Peyer's patch (tissue), 4 donors: Measurements from ENCODE around the gene ZNF678. TPM values are rescaled to one million over a fixed set of nuclear protein-coding genes. Genes with fewer than 3 reads are reported as not detected.
"Not testable (repeated sequence)": the region's sequence is repeated elsewhere in the genome, so short reads cannot be mapped to it uniquely, and the experiment has no call there.

Experiments used
- DNase-seq, 3 donors: peaks; one replicate each; pipeline ENCODE4 v3.0.0-alpha.2; 2017 to 2019
- H3K27ac ChIP-seq, 4 donors: fragments of 200-600 bp; sonication (generic); one replicate each; pipeline ENCODE4 v1.5.1; 2016 to 2019
- H3K27me3 ChIP-seq, 2 donors: fragments of 200-600 bp; sonication (generic); one replicate each; pipeline ENCODE4 v1.5.1; 2019
- H3K36me3 ChIP-seq, 3 donors: fragments of 200-600 bp; sonication (generic); one replicate each; pipeline ENCODE4 v1.5.1; 2016 to 2019
- H3K4me1 ChIP-seq, 4 donors: fragments of 200-600 bp; sonication (generic); one replicate each; pipeline ENCODE4 v1.5.1; 2016 to 2019
- H3K4me3 ChIP-seq, 4 donors: fragments of 200-600 bp; sonication (generic); 1 replicate in 3 of 4; 2 replicates in 1 of 4; pipeline ENCODE4 v1.5.1; 2016 to 2019; ENCODE audit warnings: mild to moderate bottlenecking in 1 of 4
- H3K9me3 ChIP-seq, 4 donors: fragments of 200-600 bp; sonication (generic); one replicate each; pipeline ENCODE4 v1.5.1; 2016 to 2019; ENCODE audit warnings: mild to moderate bottlenecking in 1 of 4
- CTCF ChIP-seq, 6 experiments: fragments of 450-650 bp in 4 of 6; fragments of 200-600 bp in 2 of 6; sonication (generic) in 1 of 6; IDR thresholded peaks; one replicate each; pipeline ENCODE4 v1.5.1; 2017 to 2019; ENCODE audit warnings: antibody characterized with exemption in 6 of 6, mild to moderate bottlenecking in 3 of 6, moderate library complexity in 1 of 6
- POLR2A ChIP-seq, 2 donors: fragments of 450-650 bp; IDR thresholded peaks; one replicate each; pipeline ENCODE4 v1.5.1; 2017; ENCODE audit warnings: antibody characterized with exemption in 2 of 2, mild to moderate bottlenecking in 2 of 2, moderate library complexity in 2 of 2
- total RNA-seq, 4 donors: library from RNA; depleted of rRNA; stranded (reverse); fragments of >200 nt; gene quantifications; one replicate each; pipeline ENCODE4 v1.1.0, GENCODE V29; 2016

The ZNF678 gene
- total RNA-seq, 4 donors from 2014 or later, result 3.9 to 32.2 (median 10.6) TPM

GRCh38 chr1:227603327-227603726 is 40.0 kb downstream of the ZNF678 start:
- no peak for TF ChIP-seq POLR2A (IDR thresholded peaks at IDR 0.05)
- TF ChIP-seq CTCF (IDR thresholded peaks at IDR 0.05), result no peak
- Histone ChIP-seq H3K27me3 (no peaks in the 10 kb centered on the region), H3K4me3 (no peak overlapping the region), H3K9me3 (peaks cover 0 to 21% (median 4%) of the 10 kb centered on the region in 4 donors), H3K27ac (no peak overlapping the region), H3K4me1 (no peaks in the 10 kb centered on the region), H3K36me3 (no peaks in the 10 kb centered on the region)
- no peak for DNase-seq

GRCh38 chr1:227604446-227604845 is 41.1 kb downstream of the ZNF678 start:
- H3K27ac ChIP-seq, result no peak overlapping the region
- peaks cover 0 to 21% (median 4%) of the 10 kb centered on the region in 4 donors for H3K9me3 ChIP-seq
- H3K27me3 ChIP-seq, result no peaks in the 10 kb centered on the region
- no peak for DNase-seq
- no peaks in the 10 kb centered on the region for H3K36me3 ChIP-seq
- TF ChIP-seq POLR2A (IDR thresholded peaks at IDR 0.05) (no peak), CTCF (IDR thresholded peaks at IDR 0.05) (no peak)
- H3K4me3 ChIP-seq, result no peak overlapping the region
- H3K4me1 ChIP-seq, result no peaks in the 10 kb centered on the region

GRCh38 chr1:227606271-227606670 is 42.9 kb downstream of the ZNF678 start:
- not testable (repeated sequence) for H3K36me3 ChIP-seq, DNase-seq, H3K4me1 ChIP-seq, H3K27ac ChIP-seq, H3K4me3 ChIP-seq, H3K27me3 ChIP-seq
- H3K9me3 ChIP-seq, result peaks cover 0 to 32% (median 4%) of the 10 kb centered on the region in 4 donors

GRCh38 chr1:227607336-227607898 is 44.1 kb downstream of the ZNF678 start:
- Histone ChIP-seq H3K36me3 (peaks cover 0 to 11% (median 0%) of the 10 kb centered on the region in 3 donors), H3K27me3 (no peaks in the 10 kb centered on the region), H3K4me1 (no peaks in the 10 kb centered on the region), H3K9me3 (peaks cover 0 to 29% (median 2%) of the 10 kb centered on the region in 4 donors), H3K4me3 (no peak overlapping the region), H3K27ac (no peak overlapping the region)
- TF ChIP-seq CTCF (IDR thresholded peaks at IDR 0.05), result no peak
- no peak for TF ChIP-seq POLR2A (IDR thresholded peaks at IDR 0.05)
- DNase-seq, result no peak

GRCh38 chr1:227612658-227613057 is 49.3 kb downstream of the ZNF678 start:
- H3K36me3 ChIP-seq, result peaks cover 0 to 18% (median 0%) of the 10 kb centered on the region in 3 donors

GRCh38 chr1:227613526-227613925 is 50.2 kb downstream of the ZNF678 start:
- no peak for DNase-seq
- Histone ChIP-seq H3K9me3 (peaks cover 0 to 45% (median 0%) of the 10 kb centered on the region in 4 donors), H3K36me3 (peaks cover 0 to 18% (median 0%) of the 10 kb centered on the region in 3 donors), H3K27ac (no peak overlapping the region), H3K4me3 (no peak overlapping the region), H3K4me1 (no peaks in the 10 kb centered on the region), H3K27me3 (no peaks in the 10 kb centered on the region)
- TF ChIP-seq POLR2A (IDR thresholded peaks at IDR 0.05) (no peak), CTCF (IDR thresholded peaks at IDR 0.05) (no peak)

More at GRCh38 chr1:227612658-227613057, 49.3 kb downstream of the ZNF678 start:
- TF ChIP-seq CTCF (IDR thresholded peaks at IDR 0.05) (no peak), POLR2A (IDR thresholded peaks at IDR 0.05) (no peak)
- Histone ChIP-seq H3K4me3 (no peak overlapping the region), H3K27ac (no peak overlapping the region), H3K9me3 (peaks cover 0 to 49% (median 0%) of the 10 kb centered on the region in 4 donors), H3K4me1 (no peaks in the 10 kb centered on the region), H3K27me3 (no peaks in the 10 kb centered on the region)
- DNase-seq, result no peak
